KMS-11 (cell line): ENCODE data around the gene SLC41A1.

Experiments
- H2AFZ ChIP-seq: fragments of 200-600 bp; sonication (generic); 2 replicates; pipeline ENCODE4 v1.6.1; 2016; ENCODE audit warnings: antibody characterized with exemption, mixed run types, low read depth
- H3K27ac ChIP-seq: fragments of 200-600 bp; sonication (generic); 2 replicates; pipeline ENCODE4 v1.6.1; 2016; ENCODE audit warnings: mild to moderate bottlenecking, mixed run types
- H3K27me3 ChIP-seq: fragments of 200-600 bp; sonication (generic); 2 replicates; pipeline ENCODE4 v1.6.1; 2017; ENCODE audit warnings: mild to moderate bottlenecking, low read depth, mixed run types, moderate library complexity; ENCODE audit not compliant: insufficient read depth
- H3K36me3 ChIP-seq: fragments of 200-600 bp; sonication (generic); 2 replicates; pipeline ENCODE4 v1.6.1; 2017; ENCODE audit warnings: mild to moderate bottlenecking, mixed run types; ENCODE audit not compliant: insufficient read depth
- H3K4me1 ChIP-seq: fragments of 200-600 bp; sonication (generic); 2 replicates; pipeline ENCODE4 v1.6.1; 2016; ENCODE audit warnings: mild to moderate bottlenecking, low read depth, mixed run types; ENCODE audit not compliant: poor library complexity, severe bottlenecking
- H3K4me2 ChIP-seq: fragments of 200-600 bp; sonication (generic); 2 replicates; pipeline ENCODE4 v1.7.0; 2016; ENCODE audit warnings: mild to moderate bottlenecking, mixed run types
- H3K4me3 ChIP-seq: fragments of 200-600 bp; sonication (generic); IDR thresholded peaks from 2 replicates; pipeline ENCODE4 v1.6.1; 2017; ENCODE audit warnings: low read depth, low read length, mixed read lengths; ENCODE audit not compliant: insufficient read depth
- H3K79me2 ChIP-seq: fragments of 200-600 bp; sonication (generic); 2 replicates; pipeline ENCODE4 v1.6.1; 2016; ENCODE audit warnings: low read depth, mixed run types; ENCODE audit not compliant: insufficient read depth
- H3K9ac ChIP-seq: fragments of 200-600 bp; sonication (generic); 2 replicates; pipeline ENCODE4 v1.6.1; 2016; ENCODE audit warnings: mild to moderate bottlenecking, mixed run types
- H4K20me1 ChIP-seq: fragments of 200-600 bp; sonication (generic); 2 replicates; pipeline ENCODE4 v1.6.1; 2016; ENCODE audit warnings: mild to moderate bottlenecking, mixed run types; ENCODE audit not compliant: insufficient read depth
- CTCF ChIP-seq: fragments of 200-600 bp; sonication (generic); conservative IDR thresholded peaks from 2 replicates; pipeline ENCODE4 v1.6.1; 2017; ENCODE audit warnings: low read depth, mild to moderate bottlenecking, antibody characterized with exemption, low read length, moderate library complexity, mixed read lengths

The SLC41A1 gene

DNA sequence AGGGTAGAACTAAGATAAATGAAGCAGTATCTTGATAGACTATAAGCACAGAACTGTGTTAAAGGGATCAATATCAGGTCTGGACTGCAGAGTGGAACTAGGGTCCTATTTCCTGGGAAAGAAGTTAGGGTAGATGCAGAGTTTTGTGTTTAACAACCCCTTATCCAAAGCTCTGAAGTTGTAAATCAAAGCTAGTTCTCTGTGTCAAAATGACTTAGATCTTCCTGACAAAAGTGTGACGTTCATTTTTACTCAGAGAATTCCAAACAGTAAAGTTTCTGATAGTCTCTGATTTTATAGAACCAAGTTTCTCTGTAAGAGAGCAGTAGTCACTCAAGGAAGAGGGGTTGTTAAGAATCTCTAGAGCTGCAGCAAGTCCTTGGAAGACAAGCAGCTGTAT is 71.3 kb downstream of the SLC41A1 start:
- TF ChIP-seq CTCF, result no peak
- peaks cover 13% of the 10 kb centered on the region for H3K4me1 ChIP-seq
- H3K4me3 ChIP-seq, result no peak overlapping the region
- H2AFZ ChIP-seq, result no peak overlapping the region
- H3K27ac ChIP-seq, result no peak overlapping the region
- no peak overlapping the region for H3K4me2 ChIP-seq
- H4K20me1 ChIP-seq, result peaks cover 48% of the 10 kb centered on the region
- H3K79me2 ChIP-seq, result peaks cover 99% of the 10 kb centered on the region
- no peak overlapping the region for H3K9ac ChIP-seq
- H3K27me3 ChIP-seq, result no peaks in the 10 kb centered on the region
- H3K36me3 ChIP-seq, result no peaks in the 10 kb centered on the region

- Histone ChIP-seq H3K4me3 (no peak overlapping the region), H4K20me1 (peaks cover 36% of the 10 kb centered on the region), H3K4me1 (peaks cover 18% of the 10 kb centered on the region), H3K27ac (no peak overlapping the region), H3K36me3 (no peaks in the 10 kb centered on the region), H3K79me2 (peaks cover 99% of the 10 kb centered on the region), H3K4me2 (no peak overlapping the region), H3K27me3 (no peaks in the 10 kb centered on the region), H3K9ac (no peak overlapping the region), H2AFZ (no peak overlapping the region)
- TF ChIP-seq CTCF, result no peak; the same call in 1 of the 2 replicates
These were observed 73.4 kb downstream of the SLC41A1 start for GRCh38 chr1:205739348-205740160.
